GM18861 (cell line): ENCODE data around the gene CKLF.

ENCODE experiments used
- ATAC-seq: cut with Tn5 transposase; IDR thresholded peaks from one replicate; pipeline ENCODE4 v1.9.1; 2021; ENCODE audit not compliant: unreplicated experiment

Gene CKLF

DNA sequence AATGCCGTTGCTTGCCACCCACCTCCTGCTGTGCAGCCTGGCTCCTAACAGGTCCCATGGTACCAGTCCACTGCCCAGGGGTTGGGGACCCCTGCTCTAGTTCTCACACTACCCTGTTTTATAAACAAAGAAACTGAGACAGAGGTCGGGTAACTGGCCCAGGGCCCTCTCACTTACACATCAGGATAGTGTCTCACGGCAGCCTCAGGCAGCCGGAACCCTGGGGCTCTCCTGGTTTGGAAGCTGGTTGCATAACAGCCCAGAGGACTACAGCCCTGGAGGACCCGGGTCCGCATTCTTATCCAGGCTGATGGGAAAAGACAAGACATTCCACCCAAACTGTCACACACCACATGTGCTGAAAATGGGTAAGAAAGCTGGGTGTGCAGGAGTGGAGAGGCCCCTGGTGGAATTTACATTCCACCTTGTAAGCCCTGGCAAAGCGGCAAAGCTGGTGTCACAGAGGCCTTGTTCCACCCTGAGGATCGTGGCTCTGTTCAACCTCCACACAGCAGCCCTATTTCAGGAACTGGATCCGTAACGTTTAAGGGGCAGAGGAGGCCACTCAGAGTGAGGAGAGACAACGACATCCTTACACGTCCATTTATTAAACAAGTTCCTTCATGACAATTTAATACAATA lies 61.9 kb downstream of the CKLF start:
- ATAC-seq: no peak
